ENCODE results near the gene TIMM17A. TPM values are rescaled to one million over a fixed set of nuclear protein-coding genes. Genes with fewer than 3 reads are reported as not detected.
A peak's percentile ranks its signal among the peaks of the same experiment; 100 is the strongest.

Gene TIMM17A
- total and polyA plus RNA-seq, 2 of the 4 experiments (the other 2 are of a cell fraction): 80.4 to 87.3 TPM

GRCh38 chr1:201954263-201955008 is 867 bp upstream of the TIMM17A start:
- H3K4me2 ChIP-seq (ENCODE audit: low read depth, low read length): peak overlapping the region; percentile 71
- H3K23ac ChIP-seq (ENCODE audit: low read depth, low read length): peak overlapping the region; percentile 58
- dilution Hi-C loops (cut with HindIII; ENCODE audit: low sequenced_read_pairs, unreplicated experiment): no loop called here

More at GRCh38 chr1:201954263-201955008, 867 bp upstream of the TIMM17A start:
- Histone ChIP-seq H3K36me3 (ENCODE audit: control insufficient read depth, insufficient read depth, low read length) (peaks cover 8% of the 10 kb centered on the region; the same call in 1 of the 2 replicates), H2BK15ac (ENCODE audit: low read depth, low read length) (peak overlapping the region; percentile 82; the same call in 1 of the 3 replicates), H3K4me3 (ENCODE audit: insufficient read depth, low read depth, low read length) (peak overlapping the region; percentile 82), H3K18ac (ENCODE audit: low read depth, low read length) (no peak overlapping the region), H4K5ac (ENCODE audit: low read depth, low read length) (peak overlapping the region; percentile 66), H3K4ac (ENCODE audit: low read depth, low read length) (peak overlapping the region; percentile 94), H4K8ac (ENCODE audit: low read depth in 2 of 2, low read length in 2 of 2) (peak overlapping the region; percentile 88 to 95), H3K79me1 (ENCODE audit: low read depth in 1 of 2, low read length in 2 of 2) (peaks cover 8 to 25% of the 10 kb centered on the region in 2 experiments), H3K56ac (ENCODE audit: extremely low read depth, insufficient read depth, low read length) (0 out of 2 replicates have a peak overlapping the region, but pooled peaks have one; percentile 82), H2BK20ac (ENCODE audit: low read depth, low read length) (no peak overlapping the region), H3K9me3 (ENCODE audit: control insufficient read depth, insufficient read depth, low read length) (no peaks in the 10 kb centered on the region), H4K20me1 (ENCODE audit: insufficient read depth, low read length) (no peaks in the 10 kb centered on the region), H2AK5ac (ENCODE audit: low read depth, low read length) (peak overlapping the region; percentile 93), H2BK120ac (ENCODE audit: low read depth, low read length) (peak overlapping the region; percentile 47; the same call in 1 of the 2 replicates), H3K27ac (ENCODE audit: insufficient read depth, low read length) (peak overlapping the region; percentile 73), H3K27me3 (ENCODE audit: control insufficient read depth, insufficient read depth, low read length) (no peaks in the 10 kb centered on the region), H3K14ac (replicated peaks; ENCODE audit: low read depth, low read length) (peak overlapping the region; percentile 81), H2BK5ac (ENCODE audit: low read depth, low read length, poor library complexity, severe bottlenecking) (peak overlapping the region; percentile 90), H3K4me1 (ENCODE audit: control insufficient read depth, insufficient read depth, low read length) (peaks cover 2% of the 10 kb centered on the region; the same call in 1 of the 2 replicates), H3K9ac (ENCODE audit: low read depth, low read length) (peak overlapping the region; percentile 78), H4K91ac (ENCODE audit: insufficient read depth, low read depth, low read length) (peak overlapping the region; percentile 83), H2AK9ac (replicated peaks; ENCODE audit: low read depth, low read length, poor library complexity) (peak overlapping the region; percentile 94), H3K9me1 (ENCODE audit: insufficient read depth, low read length) (peaks cover 3% of the 10 kb centered on the region), H2AFZ (replicated peaks; ENCODE audit: low read length, poor library complexity) (no peak overlapping the region)
- CTCF ChIA-PET: interaction anchor here (0.6 to 1.6 kb wide), 5 partner anchors 8 to 61 kb away, joined by 3 to 6 read pairs (median 3); partner anchors contain the start of gene LMOD1
- TF ChIP-seq RAD21 (IDR thresholded peaks at IDR 0.05; ENCODE audit: low read length) (no peak), RFX5 (IDR thresholded peaks at IDR 0.05; ENCODE audit: low read depth, low read length) (no peak), NFE2L2 (IDR thresholded peaks at IDR 0.05; ENCODE audit: low read depth, low read length) (no peak), BHLHE40 (IDR thresholded peaks at IDR 0.05; ENCODE audit: low read depth, low read length) (no peak), CTCF (conservative IDR thresholded peaks at IDR 0.05; ENCODE audit: low read depth, low read length) (no peak), RCOR1 (IDR thresholded peaks at IDR 0.05; ENCODE audit: insufficient replicate concordance, low read length) (no peak)
- TSS peak; percentile 96 for BruUV-seq (replicated peaks)
- no peak; the same call in 1 of the 2 replicates for ATAC-seq (ENCODE audit: low read depth)
- WGBS, 2 experiments (ENCODE audit: extremely low coverage in 2 of 2, insufficient read length in 1 of 2): 32% methylated on average over 8 of the region's 24 CpGs; no CpG with 5 or more reads in 1 of the 2 experiments
- in situ Hi-C loops (cut with MboI; ENCODE audit: low sequenced_read_pairs): loop anchor here (25.0 kb wide), 1 partner anchor 417 kb away; the partner anchor contains the start of gene NAV1
- intact Hi-C loops (cut with micrococcal nuclease): loop anchor here (1.0 kb wide), 1 partner anchor 58 kb away; no protein-coding TSS in a partner anchor
- DNase-seq: no peak
- POLR2A ChIA-PET (ENCODE audit: unreplicated experiment): interaction anchor here (0.6 to 0.7 kb wide), 2 partner anchors 18 to 58 kb away, joined by 4 read pairs; no protein-coding TSS in a partner anchor

Measured in IMR-90 (cell line).